H1 (cell line): ENCODE results near the gene KLRB1. TPM values are rescaled to one million over a fixed set of nuclear protein-coding genes. Genes with fewer than 3 reads are reported as not detected.

Experiments
- E2F6 ChIP-seq: IDR thresholded peaks from 2 replicates; pipeline ENCODE4 v1.6.1; 2012; ENCODE audit warnings: inconsistent platforms
- polyA plus RNA-seq, 7 experiments: library from polyadenylated mRNA; depleted of rRNA in 3 of 7; stranded (reverse) in 5 of 7; unstranded in 2 of 7; fragments of >200 nt in 5 of 7; fragments of 200-250 nt in 2 of 7; gene quantifications; 1 replicate in 5 of 7; 2 replicates in 1 of 7; 4 replicates in 1 of 7; pipeline versions ENCODE4 v1.2.1 to v1.2.3, GENCODE V29; 2011 to 2013; ENCODE audit warnings: missing spikeins in 2 of 7, mixed read lengths in 2 of 7
- total RNA-seq: library from RNA; stranded (reverse); fragmentation: NEBNext Ultra II Directional; extraction: Animal tissue kit (Norgen Biotek cat#: 25700); gene quantifications from 2 replicates; pipeline ENCODE4 v1.2.1, GENCODE V29; 2021

Gene KLRB1
- total and polyA plus RNA-seq, 2 of the 8 experiments (the other 6 are each of a cell fraction or from before 2014, with no cell fraction given), result not detected

GRCh38 chr12:9649532-9649940, 41.8 kb upstream of the KLRB1 start (continued):
- TF ChIP-seq E2F6, result no peak
